SU-DHL-6 (cell line): ENCODE results near the gene ARL4A.

Source experiments
- H2AFZ ChIP-seq: fragments of 200-600 bp; sonication (generic); 2 replicates; pipeline ENCODE4 v1.6.1; 2014; ENCODE audit warnings: low read depth, mild to moderate bottlenecking, moderate library complexity, mixed read lengths, antibody characterized with exemption, low read length; ENCODE audit not compliant: severe bottlenecking
- H3F3A ChIP-seq: fragments of 200-600 bp; shearing (Covaris generic); 2 replicates; pipeline ENCODE4 v1.6.0; 2016; ENCODE audit warnings: antibody characterized with exemption, mild to moderate bottlenecking; ENCODE audit not compliant: insufficient read depth
- H3K27ac ChIP-seq: fragments of 200-600 bp; sonication (generic); 2 replicates; pipeline ENCODE4 v1.5.1; 2016; ENCODE audit warnings: low read depth, mild to moderate bottlenecking, low read length, moderate library complexity, mixed read lengths
- H3K27me3 ChIP-seq: fragments of 200-600 bp; sonication (generic), shearing (Covaris generic); 2 replicates; pipeline ENCODE4 v1.6.0; 2014; ENCODE audit warnings: mild to moderate bottlenecking, low read length
- H3K36me3 ChIP-seq: fragments of 200-600 bp; sonication (generic); 2 replicates; pipeline ENCODE4 v1.6.1; 2014; ENCODE audit warnings: mild to moderate bottlenecking, low read length, mixed read lengths
- H3K4me2 ChIP-seq: fragments of 300-600, 200-600 bp; shearing (Covaris generic), sonication (generic); 2 replicates; pipeline ENCODE4 v1.6.0; 2014; ENCODE audit warnings: low read length, low read depth, mild to moderate bottlenecking; ENCODE audit not compliant: poor library complexity, severe bottlenecking
- H3K4me3 ChIP-seq: fragments of 200-600 bp; sonication (generic); 2 replicates; pipeline ENCODE4 v1.5.1; 2014; ENCODE audit warnings: antibody characterized with exemption, low read length, mild to moderate bottlenecking, mixed read lengths; ENCODE audit not compliant: insufficient read depth, poor library complexity, severe bottlenecking
- H3K79me2 ChIP-seq: fragments of 200-600 bp; sonication (generic); 2 replicates; pipeline ENCODE4 v1.6.1; 2014; ENCODE audit warnings: mild to moderate bottlenecking, low read length, moderate library complexity; ENCODE audit not compliant: insufficient read depth
- H3K9ac ChIP-seq: fragments of 200-600 bp; sonication (generic); 2 replicates; pipeline ENCODE4 v1.7.0; 2014; ENCODE audit warnings: mild to moderate bottlenecking, low read length
- H3K9me2 ChIP-seq: fragments of 200-600 bp; sonication (generic); replicated peaks from 2 replicates; pipeline ENCODE4 v1.6.1; 2014; ENCODE audit warnings: low read length; ENCODE audit not compliant: insufficient read depth
- H3K9me3 ChIP-seq: fragments of 200-600 bp; sonication (generic); 2 replicates; pipeline ENCODE4 v1.6.1; 2014; ENCODE audit warnings: low read length, mixed read lengths; ENCODE audit not compliant: insufficient read depth
- H4K20me1 ChIP-seq: fragments of 200-600 bp; sonication (generic); 2 replicates; pipeline ENCODE4 v1.6.1; 2014; ENCODE audit warnings: low read depth, mild to moderate bottlenecking, antibody characterized with exemption, low read length, moderate library complexity, mixed read lengths
- CTCF ChIP-seq: fragments of 200-600 bp; sonication (generic); IDR thresholded peaks from one replicate; pipeline ENCODE4 v1.5.1; 2017; ENCODE audit warnings: antibody characterized with exemption, mild to moderate bottlenecking, low read length, moderate library complexity; ENCODE audit not compliant: insufficient read depth, poor library complexity, severe bottlenecking
- EZH2phosphoT487 ChIP-seq: fragments of 200-600 bp; sonication (generic), shearing (Covaris generic); conservative IDR thresholded peaks from 2 replicates; pipeline ENCODE4 v1.6.1; 2018; ENCODE audit warnings: mild to moderate bottlenecking, antibody characterized with exemption, low read length, moderate library complexity, mixed read lengths

ARL4A gene

DNA sequence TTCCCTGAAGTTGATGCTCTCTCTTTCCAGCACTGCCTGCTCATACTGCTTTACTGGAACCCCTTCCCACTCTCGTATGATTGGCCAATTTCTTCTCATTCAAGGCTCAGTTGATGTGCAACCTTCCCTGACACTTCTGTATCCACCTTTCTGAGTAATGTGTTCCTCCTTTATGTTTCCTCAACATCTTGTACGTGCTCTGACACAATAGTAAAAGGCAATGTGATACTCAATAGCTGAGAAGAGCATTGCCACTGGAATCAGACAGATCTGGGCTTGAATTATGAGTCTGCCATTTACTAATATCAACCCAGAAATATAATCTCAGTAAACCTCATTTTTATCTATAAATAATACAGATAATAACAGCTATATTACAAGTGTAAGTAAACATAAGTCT is 34.7 kb downstream of the ARL4A start:
- H3K9me2 ChIP-seq = no peaks in the 10 kb centered on the region
- H3K27ac ChIP-seq = no peak overlapping the region
- no peak for TF ChIP-seq EZH2phosphoT487
- no peaks in the 10 kb centered on the region for H3K9me3 ChIP-seq
- no peaks in the 10 kb centered on the region for H3F3A ChIP-seq
- H3K36me3 ChIP-seq = no peaks in the 10 kb centered on the region
- no peak overlapping the region for H2AFZ ChIP-seq
- H3K4me3 ChIP-seq = no peak overlapping the region
- no peak overlapping the region for H3K4me2 ChIP-seq
- H3K9ac ChIP-seq = no peak overlapping the region
- H3K27me3 ChIP-seq = 0 out of 2 replicates have a peak, but pooled peaks cover 2% of the 10 kb centered on the region
- H3K79me2 ChIP-seq = no peaks in the 10 kb centered on the region
- H4K20me1 ChIP-seq = no peaks in the 10 kb centered on the region

- no peaks in the 10 kb centered on the region for H3K9me3 ChIP-seq
- H3K9ac ChIP-seq = no peak overlapping the region
- H3K79me2 ChIP-seq = no peaks in the 10 kb centered on the region
- H3K27me3 ChIP-seq = 0 out of 2 replicates have a peak, but pooled peaks cover 2% of the 10 kb centered on the region
- TF ChIP-seq CTCF = no peak
- no peak for TF ChIP-seq EZH2phosphoT487
- H3K36me3 ChIP-seq = no peaks in the 10 kb centered on the region
- H3F3A ChIP-seq = no peaks in the 10 kb centered on the region
- H4K20me1 ChIP-seq = no peaks in the 10 kb centered on the region
- no peaks in the 10 kb centered on the region for H3K9me2 ChIP-seq
- no peak overlapping the region for H3K4me3 ChIP-seq
- no peak overlapping the region for H3K4me2 ChIP-seq
- H3K27ac ChIP-seq = no peak overlapping the region
- no peak overlapping the region for H2AFZ ChIP-seq
These were observed 35.5 kb downstream of the ARL4A start for GRCh38 chr7:12722636-12723605.

DNA sequence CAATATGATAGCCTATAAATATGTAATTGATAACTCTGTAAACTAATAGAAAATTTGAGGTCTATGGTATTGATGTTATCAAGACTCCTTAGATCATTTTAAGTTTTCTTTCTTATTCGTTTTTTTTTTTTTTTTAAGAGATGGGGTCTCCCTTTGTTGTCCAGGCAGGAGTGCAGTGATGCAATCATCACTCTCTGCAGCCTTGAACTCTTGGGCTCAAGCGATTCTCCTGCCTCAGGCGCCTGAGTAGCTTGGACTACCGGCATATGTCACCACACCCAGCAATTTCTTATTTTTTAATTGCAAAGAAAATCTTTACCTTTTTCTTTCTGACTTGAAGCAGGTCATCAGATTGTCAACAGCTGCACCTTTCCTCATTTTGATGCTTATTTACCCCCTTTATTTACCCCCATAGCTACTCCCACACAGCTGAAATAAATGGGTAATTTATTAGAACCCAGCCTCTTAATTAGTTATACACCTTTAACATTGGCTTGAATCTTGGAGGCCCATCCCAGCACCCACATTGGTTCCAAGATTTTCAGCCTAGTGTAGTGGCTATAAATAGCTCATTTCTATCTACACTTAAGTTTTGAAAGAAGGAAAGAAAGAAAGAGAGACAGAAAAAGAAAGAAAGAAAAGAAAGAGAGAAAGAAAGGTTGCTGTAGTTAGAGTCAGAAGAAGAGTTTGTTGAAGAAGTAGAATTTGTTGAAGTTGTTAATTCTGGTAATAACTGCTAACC is 38.3 kb downstream of the ARL4A start:
- no peaks in the 10 kb centered on the region for H3K9me2 ChIP-seq
- H3K4me3 ChIP-seq = no peak overlapping the region
- no peak overlapping the region for H3K4me2 ChIP-seq
- H3K9ac ChIP-seq = no peak overlapping the region
- H3K79me2 ChIP-seq = no peaks in the 10 kb centered on the region
- H3K36me3 ChIP-seq = no peaks in the 10 kb centered on the region
- no peak overlapping the region for H3K27ac ChIP-seq
- no peaks in the 10 kb centered on the region for H3F3A ChIP-seq
- H3K27me3 ChIP-seq = 0 out of 2 replicates have a peak, but pooled peaks cover 2% of the 10 kb centered on the region
- H3K9me3 ChIP-seq = no peaks in the 10 kb centered on the region
- H2AFZ ChIP-seq = no peak overlapping the region
- TF ChIP-seq EZH2phosphoT487 (no peak), CTCF (no peak)
- no peaks in the 10 kb centered on the region for H4K20me1 ChIP-seq
